Uterus (tissue), 4 donors: ENCODE data around the gene HHAT. TPM values are rescaled to one million over a fixed set of nuclear protein-coding genes. Genes with fewer than 3 reads are reported as not detected.

Experiments used
- DNase-seq, 2 donors: peaks; one replicate each; pipeline ENCODE4 v3.0.0-alpha.2; 2019 to 2020
- H3K27ac ChIP-seq, 2 donors: fragments of 200-600 bp; sonication (generic); 1 replicate in 1 of 2; 2 replicates in 1 of 2; pipeline ENCODE4 v1.5.1; 2016 to 2018
- H3K27me3 ChIP-seq, 2 donors: fragments of 200-600 bp; sonication (generic); one replicate each; pipeline ENCODE4 v1.5.1; 2018 to 2019; ENCODE audit warnings: control low read depth in 1 of 2
- H3K36me3 ChIP-seq, 2 donors: fragments of 200-600 bp; sonication (generic); one replicate each; pipeline ENCODE4 v1.5.1; 2019; ENCODE audit warnings: control low read depth in 1 of 2
- H3K4me1 ChIP-seq, 2 donors: fragments of 200-600 bp; sonication (generic); one replicate each; pipeline ENCODE4 v1.5.1; 2018 to 2019; ENCODE audit warnings: control low read depth in 1 of 2
- H3K4me3 ChIP-seq, 2 donors: fragments of 200-600 bp; sonication (generic); 1 replicate in 1 of 2; 2 replicates in 1 of 2; pipeline ENCODE4 v1.5.1; 2018 to 2019; ENCODE audit warnings: mild to moderate bottlenecking in 1 of 2
- H3K9me3 ChIP-seq, 2 donors: fragments of 200-600 bp; sonication (generic); one replicate each; pipeline ENCODE4 v1.5.1; 2019; ENCODE audit warnings: control low read depth in 1 of 2
- CTCF ChIP-seq, 4 experiments: fragments of 200-600 bp in 2 of 4; fragments of 450-650 bp in 2 of 4; sonication (generic) in 2 of 4; IDR thresholded peaks; one replicate each; pipeline ENCODE4 v1.5.1; 2016 to 2019; ENCODE audit warnings: antibody characterized with exemption in 4 of 4, mild to moderate bottlenecking in 2 of 4, moderate library complexity in 1 of 4
- POLR2A ChIP-seq, 2 donors: fragments of 450-650 bp; IDR thresholded peaks; one replicate each; pipeline ENCODE4 v1.6.1; 2016; ENCODE audit warnings: antibody characterized with exemption in 2 of 2, mild to moderate bottlenecking in 1 of 2, moderate library complexity in 1 of 2
- intact Hi-C: fragments of 100-400 bp; cut with DNase I; formaldehyde crosslinking; loops from one replicate; pipeline ENCODE4 v1.15.1; 2023; ENCODE audit warnings: low total_unique reads
- total RNA-seq, 4 donors: library from RNA; depleted of rRNA in 3 of 4; stranded (reverse); fragments of >200 nt in 3 of 4; gene quantifications; one replicate each; pipeline versions ENCODE4 v1.1.0 to v1.2.4, GENCODE V29; 2014 to 2023
- donor health status: DM: yes; HTN: yes; CAD: no.

HHAT gene
- total RNA-seq, 4 donors from 2014 or later, result 0.88 to 10.9 (median 3.4) TPM

DNA sequence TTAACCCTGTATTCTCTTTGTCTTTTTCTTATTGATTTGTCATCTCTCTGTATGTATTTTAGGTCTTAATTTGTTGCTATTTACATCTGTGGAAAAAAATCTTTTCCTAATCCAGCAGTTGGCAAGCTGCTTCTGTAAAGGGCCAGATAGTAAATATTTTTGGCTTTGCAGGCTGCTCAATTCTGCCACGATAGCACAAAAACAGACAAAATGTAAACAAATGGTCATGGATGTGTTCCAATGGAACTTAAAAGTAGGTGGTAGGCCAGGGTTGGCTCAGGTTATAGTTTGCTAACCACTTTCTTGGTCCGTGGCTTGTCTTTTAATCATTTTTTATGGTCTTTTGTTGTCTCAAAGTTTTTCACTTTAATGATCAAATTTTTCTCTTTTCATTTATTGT is 371.8 kb downstream of the HHAT start:
- Histone ChIP-seq H3K4me3 (no peak overlapping the region), H3K27me3 (no peaks in the 10 kb centered on the region), H3K4me1 (no peaks in the 10 kb centered on the region), H3K9me3 (no peaks in the 10 kb centered on the region), H3K36me3 (no peaks in the 10 kb centered on the region), H3K27ac (no peak overlapping the region)
- no peak for DNase-seq
- TF ChIP-seq POLR2A (IDR thresholded peaks at IDR 0.05) (no peak), CTCF (IDR thresholded peaks at IDR 0.05) (no peak)
- intact Hi-C loops, result no loop called here

GRCh38 chr1:210702506-210702905 is 373.8 kb downstream of the HHAT start:
- no peaks in the 10 kb centered on the region for H3K4me1 ChIP-seq
- no peak for TF ChIP-seq POLR2A (IDR thresholded peaks at IDR 0.05)
- TF ChIP-seq CTCF (IDR thresholded peaks at IDR 0.05), result no peak
- no peak overlapping the region for H3K4me3 ChIP-seq
- H3K36me3 ChIP-seq, result no peaks in the 10 kb centered on the region
- intact Hi-C loops, result no loop called here
- H3K27ac ChIP-seq, result no peak overlapping the region
- H3K27me3 ChIP-seq, result no peaks in the 10 kb centered on the region
- no peaks in the 10 kb centered on the region for H3K9me3 ChIP-seq
- DNase-seq, result no peak

DNA sequence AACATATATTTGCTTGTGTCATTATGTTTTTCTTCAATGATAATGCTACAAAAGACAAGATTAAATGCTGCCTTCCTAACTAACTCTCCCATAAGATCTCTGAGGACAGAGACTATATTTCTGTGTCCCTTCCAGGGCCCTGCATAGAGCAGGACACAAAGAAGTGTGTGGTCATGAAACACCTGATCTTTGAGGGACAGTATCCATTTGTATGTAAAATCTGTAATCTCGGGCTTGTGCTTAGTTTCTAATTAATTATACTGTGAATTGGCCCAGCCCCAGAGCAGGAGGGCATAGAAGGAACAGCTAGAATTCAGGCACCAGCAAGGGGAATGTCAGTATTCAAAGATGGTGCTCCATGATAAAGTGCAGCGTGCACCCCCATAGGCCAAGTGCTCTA is 374.9 kb downstream of the HHAT start:
- intact Hi-C loops, result no loop called here
- H3K4me1 ChIP-seq, result no peaks in the 10 kb centered on the region
- no peaks in the 10 kb centered on the region for H3K9me3 ChIP-seq
- no peak for TF ChIP-seq POLR2A (IDR thresholded peaks at IDR 0.05)
- no peak for TF ChIP-seq CTCF (IDR thresholded peaks at IDR 0.05)
- no peaks in the 10 kb centered on the region for H3K36me3 ChIP-seq
- H3K27me3 ChIP-seq, result no peaks in the 10 kb centered on the region
- H3K27ac ChIP-seq, result no peak overlapping the region
- H3K4me3 ChIP-seq, result no peak overlapping the region
- DNase-seq, result no peak

DNA sequence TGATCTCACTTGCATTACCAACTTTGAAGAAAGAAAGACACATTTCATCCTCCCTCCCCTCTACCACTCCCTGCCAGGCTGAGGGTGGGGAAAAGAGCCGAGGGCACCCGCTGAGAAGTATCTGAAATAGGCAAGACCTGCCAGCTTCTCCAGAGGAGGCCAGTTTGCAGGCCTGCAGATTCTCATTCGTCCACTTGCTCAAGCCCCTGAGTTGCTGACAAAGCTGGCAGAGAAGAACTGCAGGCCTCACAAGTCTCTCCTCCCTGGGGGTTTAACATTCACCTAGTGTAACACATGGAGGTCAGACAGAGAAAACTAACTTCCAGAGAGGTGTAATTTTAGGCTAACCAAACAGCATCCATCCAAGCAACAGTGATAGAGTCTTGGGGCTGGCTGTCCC is 376.4 kb downstream of the HHAT start:
- intact Hi-C loops, result no loop called here
- H3K36me3 ChIP-seq, result no peaks in the 10 kb centered on the region
- H3K4me3 ChIP-seq, result no peak overlapping the region
- H3K9me3 ChIP-seq, result no peaks in the 10 kb centered on the region
- TF ChIP-seq CTCF (IDR thresholded peaks at IDR 0.05) (no peak), POLR2A (IDR thresholded peaks at IDR 0.05) (no peak)
- no peaks in the 10 kb centered on the region for H3K27me3 ChIP-seq
- no peak for DNase-seq
- no peak overlapping the region for H3K27ac ChIP-seq
- H3K4me1 ChIP-seq, result no peaks in the 10 kb centered on the region

DNA sequence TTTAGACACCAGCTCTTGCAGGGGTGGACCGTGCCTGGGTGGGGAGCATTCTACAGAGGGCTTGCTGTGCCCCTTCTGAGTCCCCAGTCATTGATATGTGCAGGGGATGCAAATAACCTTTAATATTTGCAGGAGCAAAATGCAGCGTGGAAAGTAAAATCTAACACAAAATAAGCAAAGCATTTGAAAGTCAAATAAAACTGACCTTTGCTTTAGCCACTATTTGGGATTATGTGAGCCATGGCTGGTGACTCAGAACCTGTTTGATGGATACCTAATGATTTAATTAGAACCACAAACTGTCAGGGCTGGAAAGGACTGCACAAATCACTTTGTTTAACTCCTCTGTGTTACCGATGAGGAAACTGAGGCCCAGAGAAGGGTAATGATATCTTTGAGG is 377.5 kb downstream of the HHAT start:
- intact Hi-C loops, result no loop called here

More for the DNA sequence above, 377.5 kb downstream of the HHAT start:
- H3K36me3 ChIP-seq, result no peaks in the 10 kb centered on the region
- no peaks in the 10 kb centered on the region for H3K4me1 ChIP-seq
- H3K4me3 ChIP-seq, result no peak overlapping the region
- no peak for TF ChIP-seq CTCF (IDR thresholded peaks at IDR 0.05)
- TF ChIP-seq POLR2A (IDR thresholded peaks at IDR 0.05), result no peak
- no peaks in the 10 kb centered on the region for H3K9me3 ChIP-seq
- DNase-seq, result no peak
- H3K27ac ChIP-seq, result no peak overlapping the region
- H3K27me3 ChIP-seq, result no peaks in the 10 kb centered on the region
